ENCODE results near the gene ZNF474.

GRCh38 chr5:122152266-122152900 lies 23.0 kb downstream of the ZNF474 start:
- TF ChIP-seq CTCF (IDR thresholded peaks at IDR 0.05) (no peak), POLR2A (IDR thresholded peaks at IDR 0.05) (no peak)

Data from body of pancreas (tissue), 4 donors.